Upper lobe of left lung (tissue), 6 donors: ENCODE results near the gene CNGA1. TPM values are rescaled to one million over a fixed set of nuclear protein-coding genes. Genes with fewer than 3 reads are reported as not detected.

ENCODE experiments used
- ATAC-seq, 2 donors: fragments of 200-7000 bp; cut with Tn5 transposase; one replicate each; pipeline ENCODE4 v1.9.1; 2022; ENCODE audit warnings: mild to moderate bottlenecking in 2 of 2, moderate library complexity in 2 of 2; ENCODE audit not compliant: low FRiP score in 2 of 2
- DNase-seq, 2 donors: peaks; one replicate each; pipeline ENCODE4 v3.0.0-alpha.2; 2019 to 2020
- H3K27ac ChIP-seq, 4 donors: fragments of 200-600 bp; sonication (generic); one replicate each; pipeline ENCODE4 v1.5.1; 2016 to 2019
- H3K27me3 ChIP-seq, 4 donors: fragments of 200-600 bp; sonication (generic); one replicate each; pipeline ENCODE4 v1.5.1; 2017 to 2019
- H3K36me3 ChIP-seq, 4 donors: fragments of 200-600 bp; sonication (generic); one replicate each; pipeline ENCODE4 v1.5.1; 2016 to 2019
- H3K4me1 ChIP-seq, 4 donors: fragments of 200-600 bp; sonication (generic); one replicate each; pipeline ENCODE4 v1.5.1; 2018 to 2019
- H3K4me3 ChIP-seq, 4 donors: fragments of 200-600 bp; sonication (generic); one replicate each; pipeline ENCODE4 v1.5.1; 2017 to 2019; ENCODE audit warnings: mild to moderate bottlenecking in 2 of 4, moderate library complexity in 1 of 4
- H3K9me3 ChIP-seq, 4 donors: fragments of 200-600 bp; sonication (generic); one replicate each; pipeline ENCODE4 v1.5.1; 2018 to 2019
- EP300 ChIP-seq, 4 donors: sonication (generic); formaldehyde crosslinking; IDR thresholded peaks; one replicate each; pipeline ENCODE4 v1.5.1; 2017; ENCODE audit warnings: antibody characterized with exemption in 4 of 4, control low read depth in 2 of 4
- POLR2A ChIP-seq, 4 donors: fragments of 450-650 bp; IDR thresholded peaks; one replicate each; pipeline ENCODE4 v1.5.1; 2016 to 2017; ENCODE audit warnings: antibody characterized with exemption in 4 of 4, mild to moderate bottlenecking in 2 of 4
- POLR2AphosphoS5 ChIP-seq, 2 donors: sonication (generic); formaldehyde crosslinking; IDR thresholded peaks; one replicate each; pipeline ENCODE4 v1.5.1; 2017; ENCODE audit warnings: antibody characterized with exemption in 2 of 2
- WGBS, 2 donors: methylation state at CpG; one replicate each; pipeline ENCODE4 v1.1.5; 2017 to 2018; 5-methylcytosine and 5-hydroxymethylcytosine counted together
- total RNA-seq, 6 donors: library from RNA; depleted of rRNA in 4 of 6; stranded (reverse); fragments of >200 nt in 4 of 6; gene quantifications; one replicate each; pipeline versions ENCODE4 v1.1.0 to v1.2.1, GENCODE V29; 2016 to 2021
- TF ChIP-seq, protein P1 (sequence below), 6 experiments: fragments of 450-650 bp in 4 of 6; fragments of 200-600 bp in 2 of 6; sonication (generic) in 2 of 6; IDR thresholded peaks; one replicate each; pipeline ENCODE4 v1.5.1; 2016 to 2019; ENCODE audit warnings: antibody characterized with exemption in 6 of 6
- donor health status: DM: no; HTN: no; CAD: no; lungs with moderate emphysema.
- donor health status: DM: no; HTN: yes; CAD: no; lungs with severe emphysema.

Gene CNGA1
- total RNA-seq, 6 donors from 2014 or later: 0.20 to 0.91 (median 0.69) TPM; not detected in 3

DNA sequence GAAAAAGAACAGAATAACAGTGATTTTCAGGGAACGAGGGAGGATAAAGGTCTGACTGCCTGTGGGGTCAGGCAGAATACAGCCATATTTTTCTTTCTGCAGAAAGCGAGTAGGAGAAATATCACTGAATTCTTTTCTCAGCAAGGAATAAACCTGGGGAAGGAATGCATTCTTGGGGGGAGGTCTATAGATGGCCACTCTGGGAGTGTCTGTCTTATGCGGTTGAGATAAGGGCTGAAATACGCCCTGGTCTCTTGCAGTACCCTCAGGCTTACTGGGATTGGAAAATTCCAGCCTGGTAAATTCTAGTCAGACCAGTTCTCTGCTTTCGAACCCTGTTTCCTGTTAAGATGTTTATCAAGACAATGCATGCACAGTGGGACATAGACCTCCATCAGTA is 26.3 kb downstream of the CNGA1 start:
- whole genome bisulfite sequencing, 2 donors: 84 to 92% methylated on average over 3 to 5 of the region's 5 CpGs
- no peak for TF ChIP-seq POLR2A (IDR thresholded peaks at IDR 0.05)
- TF ChIP-seq, protein P1, sequence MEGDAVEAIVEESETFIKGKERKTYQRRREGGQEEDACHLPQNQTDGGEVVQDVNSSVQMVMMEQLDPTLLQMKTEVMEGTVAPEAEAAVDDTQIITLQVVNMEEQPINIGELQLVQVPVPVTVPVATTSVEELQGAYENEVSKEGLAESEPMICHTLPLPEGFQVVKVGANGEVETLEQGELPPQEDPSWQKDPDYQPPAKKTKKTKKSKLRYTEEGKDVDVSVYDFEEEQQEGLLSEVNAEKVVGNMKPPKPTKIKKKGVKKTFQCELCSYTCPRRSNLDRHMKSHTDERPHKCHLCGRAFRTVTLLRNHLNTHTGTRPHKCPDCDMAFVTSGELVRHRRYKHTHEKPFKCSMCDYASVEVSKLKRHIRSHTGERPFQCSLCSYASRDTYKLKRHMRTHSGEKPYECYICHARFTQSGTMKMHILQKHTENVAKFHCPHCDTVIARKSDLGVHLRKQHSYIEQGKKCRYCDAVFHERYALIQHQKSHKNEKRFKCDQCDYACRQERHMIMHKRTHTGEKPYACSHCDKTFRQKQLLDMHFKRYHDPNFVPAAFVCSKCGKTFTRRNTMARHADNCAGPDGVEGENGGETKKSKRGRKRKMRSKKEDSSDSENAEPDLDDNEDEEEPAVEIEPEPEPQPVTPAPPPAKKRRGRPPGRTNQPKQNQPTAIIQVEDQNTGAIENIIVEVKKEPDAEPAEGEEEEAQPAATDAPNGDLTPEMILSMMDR (IDR thresholded peaks at IDR 0.05): no peak
- no peak for TF ChIP-seq EP300 (IDR thresholded peaks at IDR 0.05)
- TF ChIP-seq POLR2AphosphoS5 (IDR thresholded peaks at IDR 0.05): no peak
- DNase-seq: no peak
- Histone ChIP-seq H3K27me3 (no peaks in the 10 kb centered on the region), H3K9me3 (peaks cover 0 to 15% (median 8%) of the 10 kb centered on the region in 4 donors), H3K36me3 (no peaks in the 10 kb centered on the region), H3K27ac (no peak overlapping the region), H3K4me1 (no peaks in the 10 kb centered on the region), H3K4me3 (no peak overlapping the region)
- ATAC-seq: no peak

DNA sequence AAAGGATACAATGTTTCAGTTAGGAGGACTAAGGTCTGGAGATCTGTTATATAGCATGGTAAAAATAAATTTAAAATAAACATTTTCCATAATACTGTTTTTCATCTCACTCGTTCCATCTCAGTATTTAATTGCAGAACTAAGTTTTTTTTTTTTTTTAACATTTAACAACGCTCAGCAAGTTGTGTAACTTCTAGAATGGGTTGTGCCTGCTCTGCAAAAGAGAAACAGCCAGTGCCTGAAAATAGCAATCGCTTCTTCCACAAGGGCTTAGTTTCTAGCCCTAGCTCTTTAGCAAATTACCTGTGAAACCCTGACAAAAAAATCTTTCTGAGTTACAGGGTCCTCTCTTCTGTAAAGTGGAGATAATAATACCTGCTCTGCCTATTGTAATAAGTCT is 41.9 kb downstream of the CNGA1 start:
- no peak overlapping the region for H3K27ac ChIP-seq
- no peaks in the 10 kb centered on the region for H3K27me3 ChIP-seq
- H3K4me3 ChIP-seq: no peak overlapping the region
- H3K4me1 ChIP-seq: no peaks in the 10 kb centered on the region
- ATAC-seq: no peak
- no peak for DNase-seq
- H3K9me3 ChIP-seq: no peaks in the 10 kb centered on the region
- no peak for TF ChIP-seq EP300 (IDR thresholded peaks at IDR 0.05)
- TF ChIP-seq POLR2A (IDR thresholded peaks at IDR 0.05): no peak
- no peak for TF ChIP-seq POLR2AphosphoS5 (IDR thresholded peaks at IDR 0.05)
- TF ChIP-seq, protein P1 (IDR thresholded peaks at IDR 0.05): no peak
- WGBS, 2 donors: 64 to 68% methylated on average over 3 of the region's 3 CpGs
- H3K36me3 ChIP-seq: no peaks in the 10 kb centered on the region

DNA sequence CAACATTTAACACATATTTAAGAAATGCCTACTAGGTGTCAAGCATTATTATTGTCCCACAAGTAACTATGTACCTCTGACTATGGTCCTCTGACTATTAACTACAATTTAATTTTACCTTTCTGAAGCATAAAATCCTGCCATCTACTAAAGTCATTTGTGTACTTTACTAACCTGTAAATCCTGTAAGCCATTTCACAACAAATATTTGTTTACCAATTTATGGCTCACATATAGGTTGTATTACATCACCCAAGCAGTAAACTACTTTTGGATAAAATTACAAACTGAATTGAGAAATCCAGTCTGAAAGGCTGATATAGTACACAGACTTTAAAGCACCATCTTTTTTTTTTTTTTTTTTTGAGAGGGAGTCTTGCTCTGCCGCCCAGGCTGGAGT is 43.8 kb downstream of the CNGA1 start:
- no peak for DNase-seq
- Histone ChIP-seq H3K27ac (no peak overlapping the region), H3K9me3 (no peaks in the 10 kb centered on the region), H3K4me3 (no peak overlapping the region), H3K36me3 (no peaks in the 10 kb centered on the region), H3K4me1 (no peaks in the 10 kb centered on the region), H3K27me3 (no peaks in the 10 kb centered on the region)
- 79 to 100% methylated on average over 1 of the region's 1 CpG for WGBS, 2 donors
- TF ChIP-seq POLR2A (IDR thresholded peaks at IDR 0.05) (no peak), POLR2AphosphoS5 (IDR thresholded peaks at IDR 0.05) (no peak), EP300 (IDR thresholded peaks at IDR 0.05) (no peak)
- TF ChIP-seq, protein P1 (IDR thresholded peaks at IDR 0.05): no peak
- no peak for ATAC-seq

DNA sequence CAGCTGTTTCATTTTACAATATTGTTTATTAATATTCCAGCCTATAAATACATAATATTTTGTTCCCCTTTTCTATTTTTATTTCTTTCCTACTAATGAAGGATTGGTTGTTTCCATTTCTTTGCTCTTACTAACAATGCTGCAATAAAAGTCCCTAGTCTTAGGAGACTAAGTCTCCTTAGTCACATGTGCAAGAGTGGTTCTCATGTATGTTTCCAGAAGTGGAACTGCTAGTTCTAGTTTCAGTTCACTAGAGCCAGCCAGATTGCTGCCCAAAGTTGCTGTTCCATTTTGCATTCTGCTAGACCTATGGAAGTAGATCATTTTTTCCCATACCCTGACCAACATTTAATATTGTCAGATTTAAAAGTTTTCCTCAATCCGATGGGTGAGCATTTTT is 44.3 kb downstream of the CNGA1 start:
- no peak for DNase-seq
- Histone ChIP-seq H3K9me3 (no peaks in the 10 kb centered on the region), H3K36me3 (no peaks in the 10 kb centered on the region), H3K27me3 (no peaks in the 10 kb centered on the region), H3K4me3 (no peak overlapping the region), H3K4me1 (no peaks in the 10 kb centered on the region), H3K27ac (no peak overlapping the region)
- TF ChIP-seq POLR2AphosphoS5 (IDR thresholded peaks at IDR 0.05): no peak
- TF ChIP-seq, protein P1 (IDR thresholded peaks at IDR 0.05): no peak
- TF ChIP-seq POLR2A (IDR thresholded peaks at IDR 0.05): no peak
- TF ChIP-seq EP300 (IDR thresholded peaks at IDR 0.05): no peak
- WGBS, 2 donors: 95 to 96% methylated on average over 1 of the region's 1 CpG
- peak in 1 of 2 donors; percentile 56 for ATAC-seq

DNA sequence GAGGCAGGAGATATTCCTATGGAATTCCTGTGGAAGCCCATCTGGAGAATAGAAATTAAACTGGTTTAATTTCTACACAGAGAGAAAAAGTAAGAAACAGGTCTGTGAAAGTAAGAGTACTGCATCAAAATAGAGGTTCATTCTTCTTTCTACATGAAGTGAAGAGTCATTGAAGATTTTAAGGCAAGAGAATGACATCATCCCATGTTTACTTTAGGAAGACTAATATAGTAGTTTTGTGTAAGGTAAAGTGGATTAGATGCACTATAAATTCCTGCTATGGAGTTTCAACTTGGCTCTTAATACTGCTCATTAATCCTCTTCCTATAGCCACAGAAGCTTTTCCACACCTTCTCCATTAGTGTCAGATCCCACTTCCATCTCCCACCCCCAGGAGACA is 47.6 kb downstream of the CNGA1 start:
- Histone ChIP-seq H3K36me3 (no peaks in the 10 kb centered on the region), H3K9me3 (no peaks in the 10 kb centered on the region), H3K27ac (no peak overlapping the region), H3K4me1 (no peaks in the 10 kb centered on the region), H3K27me3 (no peaks in the 10 kb centered on the region), H3K4me3 (no peak overlapping the region)
- DNase-seq (no peak), ATAC-seq (no peak)
- TF ChIP-seq POLR2AphosphoS5 (IDR thresholded peaks at IDR 0.05): no peak
- no peak for TF ChIP-seq EP300 (IDR thresholded peaks at IDR 0.05)
- no peak for TF ChIP-seq POLR2A (IDR thresholded peaks at IDR 0.05)
- TF ChIP-seq, protein P1 (IDR thresholded peaks at IDR 0.05): no peak
